Measurements from ENCODE around the gene PDCD4.

PDCD4 gene

DNA sequence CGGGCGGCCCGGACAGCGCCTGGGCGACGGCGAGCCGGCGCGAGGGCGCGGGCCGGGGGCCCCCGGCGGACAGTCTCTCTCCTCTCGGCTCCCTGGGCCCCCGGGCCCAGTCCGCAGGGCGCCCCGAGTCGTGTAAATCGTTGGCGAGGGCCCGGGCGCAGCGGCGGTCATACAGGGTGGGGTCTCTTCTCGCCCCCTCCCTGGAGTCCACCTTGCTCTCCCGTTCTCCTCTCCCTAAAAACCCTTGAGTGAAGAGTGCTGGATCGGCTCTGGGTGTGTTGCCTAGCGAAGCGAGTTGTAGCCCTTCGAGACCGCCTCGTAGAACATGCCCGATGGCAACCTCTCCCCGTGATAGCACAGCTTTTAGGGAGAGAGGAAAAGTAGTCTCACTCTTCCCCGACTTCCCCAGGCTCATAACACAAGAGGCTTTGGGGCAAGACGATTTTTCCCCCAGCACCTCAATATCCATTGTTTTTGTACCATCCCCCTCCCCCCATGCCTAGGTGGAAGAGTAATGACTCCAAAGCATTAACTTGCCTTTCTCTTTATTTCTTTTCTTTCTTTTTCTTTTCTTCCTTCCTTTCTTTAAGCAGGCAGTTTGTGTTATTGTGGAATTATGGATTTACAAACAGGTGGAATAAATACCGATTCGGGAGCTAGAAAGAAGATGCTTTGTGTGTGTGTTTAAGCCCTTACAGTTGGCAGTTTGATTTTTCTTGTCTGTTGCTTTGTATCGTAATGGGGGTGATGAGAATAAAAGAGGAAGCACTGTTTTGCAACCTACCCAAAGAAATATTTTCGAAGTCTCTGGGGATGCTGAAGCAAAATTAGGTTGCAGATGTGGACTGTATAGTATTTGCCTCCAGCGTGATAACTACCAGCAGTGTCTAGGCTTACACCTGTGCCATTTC lies 48.5 kb downstream of the PDCD4 start:
- DNase-seq = peak; percentile 5

DNA sequence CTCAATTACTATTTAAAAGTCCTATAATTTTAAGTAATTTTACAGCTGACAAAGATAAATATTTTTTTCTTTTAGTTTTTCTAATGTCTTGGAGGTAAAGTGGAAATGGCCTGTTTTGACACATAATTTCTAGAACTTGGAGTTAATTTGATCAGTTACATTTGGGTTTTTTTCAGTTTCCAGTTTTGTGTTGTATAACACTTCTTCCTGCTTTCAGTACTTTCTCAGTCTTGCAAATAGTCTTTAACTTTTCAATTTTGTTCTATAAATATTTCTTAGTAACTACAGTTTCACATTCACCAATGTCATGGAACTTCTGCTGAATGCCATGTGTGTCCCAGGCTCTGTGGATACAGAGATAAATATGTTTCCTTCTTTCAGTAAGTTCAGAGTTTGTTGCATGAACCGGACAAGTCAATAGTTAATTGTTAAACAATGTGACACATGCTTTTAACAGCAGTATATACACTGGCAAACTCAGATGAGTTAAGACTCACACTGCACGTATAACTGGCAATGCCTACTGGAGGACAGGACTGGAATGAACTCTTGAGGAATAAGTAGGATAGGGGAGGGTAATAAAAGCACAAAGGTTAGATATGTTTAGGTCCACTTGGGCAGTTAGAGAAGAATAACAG lies 52.2 kb downstream of the PDCD4 start:
- DNase-seq = no peak

DNA sequence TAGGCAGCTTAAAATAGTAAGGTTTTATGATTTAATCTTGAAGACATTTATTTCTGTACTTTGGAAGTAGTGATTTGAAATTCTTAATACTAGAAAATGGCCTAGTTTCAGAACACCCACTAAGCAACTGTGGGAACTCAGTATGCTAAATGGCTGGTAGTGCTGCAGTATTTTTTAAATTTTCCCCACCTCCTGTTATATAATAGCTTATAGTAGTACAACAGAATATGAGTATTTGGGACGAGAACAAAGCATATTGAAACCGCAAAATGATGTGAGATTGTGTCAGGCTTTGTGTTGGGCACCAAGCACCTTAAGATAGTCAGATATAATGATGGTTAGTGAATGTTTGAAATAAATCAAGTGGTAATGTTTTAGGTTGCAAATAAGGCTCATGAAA lies 55.7 kb downstream of the PDCD4 start:
- DNase-seq = no peak

DNA sequence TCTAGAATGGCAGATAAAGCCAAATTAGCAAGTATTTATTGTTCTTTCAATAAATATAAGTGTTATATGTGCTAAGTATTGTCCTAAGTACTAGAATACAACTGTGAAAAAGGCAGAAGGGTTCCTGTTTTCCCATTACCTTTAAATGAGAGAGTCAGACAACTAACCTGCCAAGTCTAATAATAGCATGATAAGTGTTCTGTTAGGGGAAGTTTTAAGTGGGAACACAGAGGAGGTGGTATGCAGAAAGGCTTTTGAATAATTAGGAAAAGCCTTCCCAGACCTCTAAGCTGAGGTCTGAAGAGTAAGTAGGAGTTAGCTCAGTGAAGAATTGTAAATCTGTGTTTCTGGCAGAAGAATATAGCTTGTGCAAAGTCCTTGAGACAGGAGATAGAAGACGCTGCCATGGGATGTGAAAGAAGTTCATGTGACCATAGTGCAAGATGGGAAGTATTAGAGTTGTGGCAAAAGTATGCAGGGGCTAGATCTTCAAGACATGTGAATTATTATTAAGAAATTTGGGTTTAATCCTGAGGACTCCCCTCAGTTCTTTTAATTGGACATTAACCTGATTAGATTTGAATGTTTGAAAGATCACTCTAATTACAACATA lies 60.1 kb downstream of the PDCD4 start:
- no peak for DNase-seq

DNA sequence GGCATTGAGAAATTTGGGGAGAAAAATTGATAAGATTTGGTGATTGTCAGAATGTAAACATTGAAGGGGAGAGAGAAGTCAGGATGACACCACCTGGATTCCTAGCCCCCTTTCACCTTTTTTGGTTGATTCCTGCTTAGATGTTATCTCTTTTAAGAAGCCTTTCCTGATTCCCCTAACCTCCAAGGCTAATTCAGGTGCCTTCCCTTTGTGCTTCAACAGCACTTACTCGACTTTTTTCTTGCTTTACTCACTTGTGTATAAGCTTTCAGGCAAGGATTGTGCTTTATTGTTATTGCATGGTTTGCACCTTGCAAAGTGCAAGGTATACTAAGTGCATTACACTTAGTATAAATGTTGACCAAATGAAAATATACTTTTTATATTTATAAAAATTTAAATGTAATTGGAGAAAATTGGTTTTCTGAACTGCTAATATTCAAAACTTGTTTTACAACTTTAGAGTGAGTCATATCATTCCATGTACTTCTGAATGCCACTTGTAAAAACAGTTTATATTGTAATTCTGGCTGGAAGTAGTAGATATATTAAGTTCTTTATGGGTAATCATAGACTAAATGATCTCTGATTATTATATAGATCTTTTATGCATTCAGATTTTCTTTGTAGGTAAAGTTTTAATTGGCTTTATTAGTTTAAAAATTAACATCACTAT lies 60.9 kb downstream of the PDCD4 start:
- DNase-seq = no peak

DNA sequence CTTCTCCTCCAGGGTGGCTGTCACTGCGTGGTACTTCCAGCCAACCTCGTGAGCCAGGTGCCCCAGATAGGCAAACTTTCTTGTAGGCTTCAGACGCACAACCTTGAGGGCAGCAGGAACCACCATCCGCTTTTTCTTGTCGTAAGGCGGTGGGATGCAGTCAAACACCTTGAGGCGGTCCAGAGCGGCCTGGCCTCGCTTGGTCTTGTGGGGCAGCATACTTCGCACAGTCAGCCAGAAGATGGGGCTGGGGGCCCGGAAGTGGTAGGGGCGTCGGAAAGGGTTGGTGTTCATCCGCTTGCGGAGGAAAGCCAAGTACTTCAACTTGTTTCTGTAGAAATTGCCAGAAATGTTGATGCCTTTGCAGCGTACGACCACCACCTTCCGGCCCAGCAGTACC lies 65.0 kb downstream of the PDCD4 start:
- DNase-seq = no peak

DNA sequence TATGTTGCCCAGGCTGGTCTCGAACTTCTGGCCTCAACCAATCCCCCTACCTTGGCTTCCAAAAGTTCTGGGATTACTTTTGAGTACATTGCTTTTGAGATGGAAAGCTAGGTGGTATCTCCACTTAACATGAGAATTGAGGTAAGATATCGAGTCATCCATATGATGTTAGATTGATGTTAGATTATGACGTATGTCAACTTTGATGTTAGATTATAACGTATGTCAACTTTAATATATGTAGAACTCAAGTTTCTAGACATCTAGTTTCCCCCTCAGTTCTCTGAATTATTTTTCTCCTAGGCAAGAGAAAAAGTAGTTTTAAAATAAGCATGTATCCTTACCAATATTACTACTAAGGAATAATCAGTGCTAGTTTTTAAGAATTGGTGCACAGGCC lies 67.7 kb downstream of the PDCD4 start:
- no peak for DNase-seq

DNA sequence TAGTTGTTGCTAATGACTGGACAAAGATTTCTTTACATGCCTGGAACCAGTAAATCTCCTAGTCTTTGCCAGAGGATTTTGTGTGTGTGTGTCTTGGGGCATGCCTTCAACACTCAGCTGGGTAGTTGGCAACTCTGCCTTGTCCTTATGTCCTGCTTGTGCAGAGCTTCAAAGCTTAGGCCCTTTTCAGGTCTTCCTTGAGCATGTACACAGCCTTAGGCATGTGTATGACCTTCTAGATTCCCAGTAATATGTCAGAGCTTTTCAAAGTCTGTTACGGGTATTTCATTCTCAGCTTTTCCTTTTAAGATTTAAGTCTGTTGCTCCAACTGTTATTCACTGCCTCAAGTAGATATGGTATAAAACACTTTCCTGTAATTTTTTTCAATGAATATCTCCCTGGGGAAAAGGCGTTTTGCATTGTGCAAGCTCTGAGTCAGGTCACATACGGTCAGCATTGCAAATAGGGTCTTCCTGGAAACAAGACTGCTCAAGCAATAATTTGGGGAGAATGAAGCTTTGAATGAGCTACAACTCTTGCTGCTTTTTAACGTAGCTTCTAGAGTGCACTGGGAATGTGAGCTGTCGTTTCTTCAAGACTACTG lies 73.2 kb downstream of the PDCD4 start:
- DNase-seq = no peak

DNA sequence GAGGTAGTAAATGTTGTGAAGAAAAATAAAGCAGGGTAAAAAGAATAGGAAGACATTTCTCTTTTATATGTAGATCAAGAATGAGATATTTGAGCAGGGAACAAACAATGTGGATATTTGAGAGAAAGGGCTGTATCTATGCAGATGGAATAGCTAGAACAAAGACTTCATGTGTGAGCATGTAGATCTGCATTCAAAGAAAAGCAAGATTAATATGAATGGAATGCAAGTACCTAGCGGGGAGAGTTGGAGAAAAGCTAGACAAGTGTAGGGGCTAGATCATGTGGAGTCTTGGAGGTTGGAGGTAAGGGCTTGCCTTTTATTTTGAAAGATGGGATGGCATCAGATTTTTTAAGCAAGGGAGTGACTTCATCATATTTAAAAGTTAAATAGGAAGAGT lies 74.8 kb downstream of the PDCD4 start:
- no peak for DNase-seq

DNA sequence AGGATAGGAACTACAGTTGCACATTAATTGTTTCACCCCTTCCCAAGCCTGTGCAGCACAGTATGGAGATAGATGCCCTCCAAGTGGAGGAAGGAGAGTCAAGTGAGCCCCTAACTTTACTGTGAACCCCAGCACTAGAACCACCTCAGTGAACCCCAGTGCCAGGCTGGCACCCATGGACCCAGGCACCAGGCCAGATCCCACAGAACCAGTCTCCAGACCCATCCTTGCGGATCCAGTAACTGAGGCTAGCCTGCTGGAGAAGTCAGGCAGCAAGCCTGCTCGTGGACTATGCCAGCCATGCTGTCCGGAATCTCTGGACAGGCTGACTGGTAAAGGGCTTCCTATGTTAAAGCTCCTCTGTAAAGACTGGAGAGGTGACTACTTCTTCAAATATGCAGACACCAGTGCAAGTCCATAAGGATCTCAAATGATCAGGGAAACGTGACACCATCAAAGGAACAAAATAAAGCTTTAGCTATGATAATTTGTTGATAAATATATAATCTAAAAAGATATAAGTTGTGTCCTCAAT lies 75.4 kb downstream of the PDCD4 start:
- DNase-seq = no peak

Measured in CD4-positive, alpha-beta T cell treated with Interferon gamma for 1 hour (primary cell).